Stromal cell of bone marrow (primary cell): ENCODE measurements around the gene GPR15LG.
"Not testable (repeated sequence)": the region's sequence is repeated elsewhere in the genome, so short reads cannot be mapped to it uniquely, and the experiment has no call there.

Experiments
- DNase-seq: peaks from one replicate; pipeline ENCODE4 v3.0.0-alpha.2; 2012; ENCODE audit warnings: low read depth

The GPR15LG gene

GRCh38 chr10:84166620-84167288, 6.8 kb upstream of the GPR15LG start:
- DNase-seq: no peak

GRCh38 chr10:84167289-84167653, 6.3 kb upstream of the GPR15LG start:
- DNase-seq: not testable (repeated sequence)

GRCh38 chr10:84168382-84168781, 5.2 kb upstream of the GPR15LG start:
- DNase-seq: not testable (repeated sequence)

- DNase-seq: not testable (repeated sequence)
These were observed 2.4 kb upstream of the GPR15LG start for GRCh38 chr10:84171237-84171636.

GRCh38 chr10:84171700-84172466, 1.7 kb upstream of the GPR15LG start:
- DNase-seq: not testable (repeated sequence)

- DNase-seq: no peak
These were observed 889 bp upstream of the GPR15LG start for GRCh38 chr10:84172467-84173356.

GRCh38 chr10:84175436-84175835, 1.8 kb downstream of the GPR15LG start:
- DNase-seq: no peak

- no peak for DNase-seq
These were observed 2.8 kb downstream of the GPR15LG start for GRCh38 chr10:84176351-84176750.

GRCh38 chr10:84176836-84177474, 3.4 kb downstream of the GPR15LG start:
- DNase-seq: no peak

- DNase-seq: no peak
These were observed 4.0 kb downstream of the GPR15LG start for GRCh38 chr10:84177541-84178141.

GRCh38 chr10:84178160-84178609, 4.6 kb downstream of the GPR15LG start:
- DNase-seq: no peak

- DNase-seq: peak; percentile 34
These were observed 5.6 kb downstream of the GPR15LG start for GRCh38 chr10:84179059-84179710.

GRCh38 chr10:84180386-84180785, 6.8 kb downstream of the GPR15LG start:
- DNase-seq: not testable (repeated sequence)

- DNase-seq: no peak
These were observed 8.0 kb downstream of the GPR15LG start for GRCh38 chr10:84181631-84182030.

- no peak for DNase-seq
These were observed 10.9 kb downstream of the GPR15LG start for GRCh38 chr10:84184517-84184916.

GRCh38 chr10:84185526-84186175, 12.1 kb downstream of the GPR15LG start:
- no peak for DNase-seq

- DNase-seq: no peak
These were observed 15.2 kb downstream of the GPR15LG start for GRCh38 chr10:84188815-84189214.

GRCh38 chr10:84190621-84191020, 17.0 kb downstream of the GPR15LG start:
- no peak for DNase-seq

GRCh38 chr10:84191106-84191505, 17.5 kb downstream of the GPR15LG start:
- DNase-seq: no peak

- no peak for DNase-seq
These were observed 19.7 kb downstream of the GPR15LG start for GRCh38 chr10:84193327-84193726.
